NCI-H69 (cell line): ENCODE measurements around the gene COL23A1.

Experiments
- DNase-seq: peaks from one replicate; lab custom pipeline; 2025; lab: John Stamatoyannopoulos, UW

The COL23A1 gene

DNA sequence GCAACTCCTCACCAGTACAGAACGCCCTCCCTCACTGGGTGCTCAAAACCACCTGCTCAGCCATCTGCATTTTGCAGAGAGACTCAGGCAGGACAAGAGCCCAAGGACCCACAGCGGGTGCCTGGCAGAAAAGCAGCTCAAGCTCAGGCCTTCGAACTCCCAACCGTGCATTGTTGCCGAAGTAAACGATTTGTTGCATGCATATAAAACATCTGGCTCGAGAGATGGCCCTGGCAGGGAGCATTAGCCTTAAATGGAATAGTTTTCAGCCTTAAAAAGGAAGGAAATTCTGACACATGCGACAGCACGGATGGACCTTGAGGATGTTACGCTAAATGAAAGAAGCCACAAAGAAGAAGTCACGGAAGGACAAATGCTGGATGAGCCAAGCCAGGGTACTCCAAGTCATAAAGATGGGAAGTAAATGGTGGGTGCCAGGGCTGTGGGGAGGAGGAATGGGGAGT is 197.2 kb downstream of the COL23A1 start:
- DNase-seq: no peak

- DNase-seq: no peak
Measured at GRCh38 chr5:178392386-178392785, 197.8 kb downstream of the COL23A1 start.

- no peak for DNase-seq
Measured at GRCh38 chr5:178391480-178391879, 198.7 kb downstream of the COL23A1 start.

DNA sequence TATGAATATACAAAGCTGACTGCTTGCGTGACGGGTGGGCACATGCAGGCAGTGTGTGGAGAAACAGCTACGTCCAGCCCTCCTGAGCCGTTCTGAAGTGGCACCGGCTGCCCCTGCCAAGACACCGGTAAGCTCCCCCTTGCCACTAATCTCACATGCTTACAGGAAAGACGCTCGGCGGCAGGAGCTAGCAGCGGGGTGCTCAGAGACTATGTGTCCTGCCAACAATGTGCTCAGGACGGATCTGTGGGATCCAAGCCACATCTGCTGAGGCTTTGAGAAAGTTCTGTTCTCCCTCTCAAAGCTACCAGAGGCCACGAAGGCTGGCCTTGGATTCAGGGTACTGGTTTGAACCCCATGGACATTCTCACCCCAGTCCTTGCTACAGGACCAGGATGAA is 200.4 kb downstream of the COL23A1 start:
- DNase-seq: no peak

- no peak for DNase-seq
Measured at GRCh38 chr5:178389026-178389729, 201.0 kb downstream of the COL23A1 start.

- DNase-seq: no peak
Measured at GRCh38 chr5:178388386-178389025, 201.7 kb downstream of the COL23A1 start.

- DNase-seq: no peak
Measured at GRCh38 chr5:178387856-178388190, 202.4 kb downstream of the COL23A1 start.

- DNase-seq: no peak
Measured at GRCh38 chr5:178387061-178387855, 202.9 kb downstream of the COL23A1 start.

- no peak for DNase-seq
Measured at GRCh38 chr5:178386336-178386931, 203.8 kb downstream of the COL23A1 start.

DNA sequence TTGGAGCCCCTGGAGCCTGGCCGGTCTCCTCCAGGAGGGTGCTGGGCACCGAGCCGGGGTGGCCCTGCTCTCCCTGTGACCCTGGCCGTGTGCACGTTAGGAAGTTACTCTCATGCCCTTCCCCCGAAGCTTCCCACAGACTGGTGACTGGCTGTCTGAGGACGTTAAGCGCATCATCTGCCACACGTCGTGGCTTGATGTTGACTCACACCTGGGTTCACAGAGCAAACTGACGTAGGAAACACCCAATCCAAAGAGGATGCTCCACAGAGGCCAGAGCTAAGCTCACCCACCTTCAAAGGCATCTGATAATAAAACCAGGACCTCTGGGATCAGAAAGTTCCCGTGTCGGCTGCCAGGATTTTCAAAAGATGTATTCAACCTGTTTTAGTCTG is 204.7 kb downstream of the COL23A1 start:
- DNase-seq: no peak

GRCh38 chr5:178384816-178385495 is 205.2 kb downstream of the COL23A1 start:
- DNase-seq: no peak

- no peak for DNase-seq
Measured at GRCh38 chr5:178383919-178384815, 206.0 kb downstream of the COL23A1 start.

DNA sequence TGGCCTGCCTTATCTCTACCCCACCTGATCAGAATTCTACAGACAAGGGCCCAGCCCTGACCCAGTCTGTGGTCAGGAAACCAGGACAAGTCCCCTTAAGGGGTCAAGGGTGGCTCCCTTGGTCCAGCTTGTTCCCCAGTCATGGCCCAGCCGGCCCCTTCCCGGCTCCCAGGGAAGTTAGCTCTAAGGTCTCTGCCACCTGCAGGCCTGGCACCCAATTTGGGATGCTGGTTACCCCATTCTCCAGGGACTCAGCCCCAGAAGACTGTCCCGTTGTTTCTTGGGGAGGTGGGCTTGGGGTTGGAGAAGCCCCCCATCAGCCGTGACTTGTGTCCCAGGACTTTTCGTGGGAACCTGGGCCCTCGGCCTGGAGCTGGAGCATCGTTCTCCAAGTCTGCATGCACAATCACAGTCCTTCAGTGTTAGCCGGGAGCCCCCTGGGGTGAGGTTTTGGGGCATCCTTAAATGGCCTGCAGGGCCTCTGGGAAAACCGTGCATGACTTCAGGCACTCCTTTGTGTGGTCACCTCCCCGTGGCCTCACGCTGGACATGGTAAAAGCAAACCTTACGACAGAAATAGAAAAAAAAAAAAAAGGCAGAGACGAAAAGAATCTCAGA is 206.8 kb downstream of the COL23A1 start:
- no peak for DNase-seq

- DNase-seq: no peak
Measured at GRCh38 chr5:178382754-178383164, 207.4 kb downstream of the COL23A1 start.

DNA sequence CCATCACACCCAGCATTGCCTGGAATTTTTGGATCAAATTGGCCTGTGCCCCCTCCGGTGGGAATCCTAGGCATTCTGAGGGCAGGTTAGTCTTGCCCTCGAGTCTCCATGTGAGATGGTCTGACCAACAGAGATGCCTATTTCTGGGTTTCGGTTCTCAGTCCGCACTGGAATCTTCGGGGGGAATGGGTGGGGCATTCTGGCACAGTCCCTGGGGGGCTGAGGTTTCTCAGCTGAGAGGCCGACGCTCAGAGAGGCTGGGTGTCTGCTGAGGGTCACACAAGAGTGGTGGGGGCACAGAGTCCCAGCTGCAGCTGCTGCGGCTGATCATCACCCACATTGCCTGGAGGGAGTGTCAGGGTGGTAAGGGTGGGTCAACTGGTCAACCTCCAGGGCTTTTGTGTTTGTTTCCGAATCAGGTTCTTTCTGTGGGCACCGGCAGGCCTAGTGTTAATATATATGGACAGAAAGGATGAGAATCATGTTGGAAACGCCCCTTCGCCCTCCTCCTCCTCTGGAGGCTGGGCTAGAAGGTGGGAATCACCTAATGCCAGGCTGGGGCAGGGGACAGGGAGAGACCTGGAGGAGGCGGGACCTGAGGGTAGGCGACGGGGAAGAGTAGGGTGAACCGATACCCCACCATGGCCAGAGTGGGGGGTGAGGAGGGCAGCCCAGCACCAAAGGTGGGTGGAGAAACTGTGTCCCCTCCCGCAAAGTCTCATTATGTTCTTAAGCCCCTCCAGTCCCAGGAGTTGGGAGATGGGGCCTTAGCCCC is 208.1 kb downstream of the COL23A1 start:
- no peak for DNase-seq

- DNase-seq: no peak
Measured at GRCh38 chr5:178381206-178381605, 209.0 kb downstream of the COL23A1 start.

DNA sequence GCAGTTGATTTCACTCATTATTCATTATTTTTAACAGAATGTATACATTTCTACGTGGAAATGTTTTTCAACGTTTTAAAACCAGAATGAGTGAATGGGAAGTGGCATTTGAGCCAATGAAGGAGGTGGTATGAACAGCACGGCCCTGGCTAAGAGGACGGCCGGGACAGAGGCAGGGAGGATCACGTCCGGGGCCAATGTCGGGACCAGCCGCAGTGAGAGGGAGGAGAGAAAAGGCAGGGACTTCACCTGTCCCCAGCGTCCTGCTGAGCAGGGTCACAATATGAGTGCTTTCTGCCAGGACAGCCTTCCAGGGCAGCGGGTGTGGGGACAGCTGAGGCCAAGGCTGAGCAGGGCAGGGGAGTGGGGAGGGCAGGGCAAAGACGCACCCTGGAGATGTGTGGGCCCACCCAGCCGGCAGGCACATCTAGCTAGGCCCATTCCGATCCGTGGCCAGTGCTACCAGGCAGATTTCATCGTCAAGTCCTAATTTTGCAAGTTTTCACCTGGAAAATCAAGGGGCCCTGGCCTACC is 209.6 kb downstream of the COL23A1 start:
- DNase-seq: no peak

- DNase-seq: no peak
Measured at GRCh38 chr5:178380086-178380485, 210.1 kb downstream of the COL23A1 start.
